HG02870 (cell line): Measurements from ENCODE around the gene ISCA1.

Source experiments
- ATAC-seq: cut with Tn5 transposase; IDR thresholded peaks from one replicate; pipeline ENCODE4 v1.9.1; 2021; ENCODE audit warnings: mild to moderate bottlenecking, moderate library complexity; ENCODE audit not compliant: unreplicated experiment

ISCA1 gene

GRCh38 chr9:86286278-86286677 lies 3.9 kb upstream of the ISCA1 start:
- ATAC-seq = no peak

- no peak for ATAC-seq
Observed at GRCh38 chr9:86285261-86285660, 2.9 kb upstream of the ISCA1 start.

DNA sequence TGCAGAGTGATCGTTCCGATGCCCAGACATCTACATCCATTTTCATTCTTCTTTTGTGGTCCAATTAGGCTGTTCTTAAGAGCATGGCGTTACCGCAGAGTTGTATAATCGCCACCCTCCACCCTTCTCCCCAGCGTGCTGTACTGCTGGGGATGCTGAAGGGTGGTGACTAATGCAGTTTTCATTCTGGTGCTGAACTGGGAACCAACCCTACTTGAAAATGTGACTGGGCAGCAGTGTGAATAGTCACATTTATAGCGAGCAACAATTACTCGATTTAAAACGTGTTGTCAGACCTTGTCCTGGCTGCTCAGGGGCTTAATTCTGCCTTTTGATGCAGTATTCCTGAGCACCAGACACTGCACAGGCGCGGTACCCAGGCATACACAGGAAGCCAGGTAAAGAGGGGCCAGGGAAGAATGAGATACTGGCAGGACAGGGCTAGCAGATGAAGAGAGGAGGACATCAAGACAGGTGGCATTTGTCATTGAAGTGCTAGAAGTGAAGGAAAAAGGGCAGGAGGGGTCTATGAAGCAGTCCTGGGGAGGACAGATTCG lies 719 bp upstream of the ISCA1 start:
- ATAC-seq = peak; percentile 7

GRCh38 chr9:86281593-86282076 lies 703 bp downstream of the ISCA1 start:
- no peak for ATAC-seq

GRCh38 chr9:86280580-86280979 lies 1.8 kb downstream of the ISCA1 start:
- no peak for ATAC-seq

GRCh38 chr9:86279839-86280238 lies 2.5 kb downstream of the ISCA1 start:
- no peak for ATAC-seq

DNA sequence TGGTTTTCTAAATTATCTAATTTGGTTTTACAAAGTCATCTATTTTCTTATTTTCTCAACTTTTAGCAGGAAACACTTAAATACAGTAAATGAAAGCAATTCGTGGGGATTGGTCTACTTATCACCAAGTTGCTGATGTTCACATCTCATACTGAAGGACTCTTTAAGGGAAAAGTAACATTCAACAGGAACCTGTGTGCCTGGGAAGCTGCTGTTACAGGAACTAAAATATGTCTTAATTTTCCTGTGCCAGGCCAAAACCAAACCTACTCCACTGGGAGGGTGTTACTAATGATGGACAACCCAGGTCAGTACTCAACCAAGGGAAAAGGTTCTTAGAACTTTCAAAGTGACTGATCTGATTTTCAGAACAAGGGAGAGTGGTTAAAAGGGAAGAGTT lies 5.3 kb downstream of the ISCA1 start:
- ATAC-seq = no peak

DNA sequence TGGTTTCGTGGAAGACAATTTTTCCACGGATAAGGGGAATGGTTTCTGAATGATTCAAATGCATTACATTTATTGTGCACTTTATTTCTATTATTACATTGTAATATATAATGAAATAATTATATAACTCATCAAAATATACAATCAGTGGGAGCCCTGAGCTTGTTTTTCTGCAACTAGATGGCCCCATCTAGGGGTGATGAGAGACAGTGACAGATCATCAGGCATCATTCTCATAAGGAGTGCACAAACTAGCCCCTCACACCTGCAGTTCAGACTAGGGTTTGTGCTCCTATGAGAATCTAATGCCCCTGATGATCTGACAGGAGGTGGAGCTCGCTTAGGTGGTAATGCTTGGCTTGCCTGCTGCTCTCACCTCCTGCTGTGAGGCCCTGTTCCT lies 6.4 kb downstream of the ISCA1 start:
- no peak for ATAC-seq

- no peak for ATAC-seq
Observed at GRCh38 chr9:86274821-86275643, 7.3 kb downstream of the ISCA1 start.

DNA sequence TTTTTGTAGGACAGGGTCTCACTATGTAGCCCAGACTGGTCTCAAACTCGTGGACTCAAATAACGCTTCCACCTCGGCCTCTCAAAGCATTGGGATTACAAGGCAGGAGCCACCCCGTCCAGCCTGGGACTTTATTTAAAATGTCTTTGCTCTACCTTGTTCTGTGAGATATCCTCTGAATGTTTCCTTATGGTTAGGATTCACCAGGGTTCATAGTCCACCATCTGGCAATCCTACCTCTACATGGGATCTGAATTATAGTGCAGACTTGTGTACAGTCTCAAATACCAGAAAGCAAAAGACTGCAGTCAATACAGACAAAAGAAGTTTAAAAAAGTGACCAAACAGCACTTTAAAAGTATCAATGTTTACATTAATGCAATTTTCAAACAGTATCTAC lies 10.1 kb downstream of the ISCA1 start:
- no peak for ATAC-seq

GRCh38 chr9:86263876-86264275 lies 18.5 kb downstream of the ISCA1 start:
- ATAC-seq = no peak

- no peak for ATAC-seq
Observed at GRCh38 chr9:86262492-86262891, 19.8 kb downstream of the ISCA1 start.

GRCh38 chr9:86259557-86259956 lies 22.8 kb downstream of the ISCA1 start, which contains the start of gene C9orf153:
Gene C9orf153 (minus strand): TSS chr9:86259657. CDS start chr9:86229603, 30,054 bp downstream.
- no peak for ATAC-seq

GRCh38 chr9:86257391-86257790 lies 24.9 kb downstream of the ISCA1 start:
- ATAC-seq = no peak

DNA sequence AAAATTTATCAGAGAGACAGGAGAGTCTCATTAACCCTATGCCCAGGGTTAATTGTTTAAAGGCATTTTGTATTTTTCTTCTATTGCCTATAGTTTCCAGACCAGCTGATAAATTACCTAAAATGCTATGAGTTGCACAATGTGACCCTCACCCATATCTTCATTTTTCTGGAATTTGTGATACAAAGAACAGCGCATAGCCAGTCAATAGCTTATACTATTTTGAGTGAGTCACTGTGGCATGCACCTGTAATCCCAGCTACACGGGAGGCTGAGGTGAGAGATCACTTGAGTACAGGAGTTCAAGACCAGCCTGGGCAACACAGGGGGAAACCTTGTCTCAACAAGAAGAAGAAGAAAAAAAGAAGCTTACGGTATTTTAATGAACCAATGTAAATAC lies 25.7 kb downstream of the ISCA1 start:
- no peak for ATAC-seq

GRCh38 chr9:86253577-86253976 lies 28.8 kb downstream of the ISCA1 start:
- ATAC-seq = no peak

DNA sequence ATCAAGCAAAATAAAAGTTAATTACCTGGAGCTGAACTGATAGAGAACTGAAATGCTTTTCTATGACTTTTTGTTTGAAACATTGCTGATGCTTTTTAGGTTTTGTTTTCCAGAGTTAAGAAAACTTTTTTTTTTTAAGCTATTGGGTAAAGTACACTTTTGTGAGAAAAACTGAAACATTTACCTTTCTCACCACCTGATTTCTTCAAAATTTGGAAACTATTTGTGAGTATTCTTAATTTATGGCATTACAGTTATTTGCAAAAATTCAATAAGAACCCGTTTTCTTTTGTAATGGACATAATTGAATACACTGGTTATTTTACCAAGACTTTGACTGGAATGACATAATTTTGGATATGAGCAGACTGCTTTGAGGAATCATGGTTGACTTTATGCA lies 29.5 kb downstream of the ISCA1 start:
- no peak for ATAC-seq

- ATAC-seq = no peak
Observed at GRCh38 chr9:86250123-86250522, 32.2 kb downstream of the ISCA1 start.

DNA sequence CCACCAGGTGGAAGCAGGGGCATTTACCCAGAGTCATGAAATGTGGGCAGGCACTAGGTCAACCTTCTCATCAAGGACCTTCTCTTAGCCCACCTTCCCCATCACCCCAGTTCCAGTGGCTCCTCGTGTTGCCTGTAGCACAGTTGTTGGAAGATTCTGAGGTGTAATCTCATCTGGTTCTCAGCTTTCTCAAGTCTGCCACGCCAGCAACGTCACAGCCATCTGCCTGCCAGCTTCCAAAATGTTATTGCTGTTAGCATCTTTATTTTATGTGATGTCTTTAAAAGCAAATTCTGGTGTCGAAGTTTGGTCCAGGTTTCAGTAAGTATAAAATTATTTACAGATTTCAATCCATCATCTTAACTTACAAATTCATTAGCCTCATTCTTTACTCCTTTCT lies 33.6 kb downstream of the ISCA1 start:
- no peak for ATAC-seq

GRCh38 chr9:86246752-86247161 lies 35.6 kb downstream of the ISCA1 start:
- ATAC-seq = no peak

DNA sequence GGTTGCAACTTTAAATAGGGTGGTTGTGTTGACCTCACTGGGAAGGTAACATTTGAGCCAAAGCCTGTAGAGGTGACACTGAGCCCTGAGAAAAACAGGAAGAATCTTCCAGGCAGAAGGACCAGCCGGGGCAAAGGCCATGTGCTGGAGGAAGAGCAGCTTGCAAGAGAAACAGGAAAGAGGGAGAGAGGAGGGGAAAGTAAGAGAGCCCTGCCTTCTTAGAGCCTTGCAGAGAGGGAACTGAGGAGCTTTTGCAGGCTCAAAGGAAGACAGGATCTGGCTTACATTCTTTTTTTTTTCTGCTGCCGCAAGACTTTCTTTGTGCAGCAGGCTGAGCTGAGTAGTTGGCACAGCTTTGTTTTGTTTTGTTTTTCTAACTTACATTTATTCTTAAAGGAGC lies 40.3 kb downstream of the ISCA1 start:
- no peak for ATAC-seq

DNA sequence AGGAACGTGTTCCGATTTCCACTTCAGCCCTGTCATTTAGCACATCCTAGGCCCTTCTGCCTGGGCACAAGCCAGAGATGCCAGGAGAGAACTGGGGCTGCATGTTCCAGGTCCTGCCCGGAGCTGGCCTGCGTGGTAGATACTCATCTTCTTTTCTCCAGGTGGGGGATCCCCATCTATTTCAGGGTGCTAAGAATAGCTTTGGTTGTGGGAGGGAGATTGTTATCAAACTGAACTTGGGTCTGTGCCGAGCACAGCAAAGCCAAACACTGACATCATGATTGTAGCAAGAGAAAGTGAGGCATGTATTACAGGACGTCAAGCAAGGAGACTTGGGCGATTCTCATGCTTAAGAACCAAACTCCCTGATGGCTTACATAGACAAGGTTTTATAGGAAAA lies 41.1 kb downstream of the ISCA1 start:
- ATAC-seq = no peak
